Testis (tissue), 3 donors: ENCODE measurements around the gene EDAR. TPM values are rescaled to one million over a fixed set of nuclear protein-coding genes. Genes with fewer than 3 reads are reported as not detected.

Experiments
- DNase-seq: peaks from one replicate; pipeline ENCODE4 v3.0.0-alpha.2; 2019
- H3K27ac ChIP-seq, 2 donors: fragments of 200-600 bp; sonication (generic); one replicate each; pipeline ENCODE4 v1.5.1; 2019
- H3K27me3 ChIP-seq: fragments of 200-600 bp; sonication (generic); one replicate; pipeline ENCODE4 v1.5.1; 2019
- H3K36me3 ChIP-seq: fragments of 200-600 bp; sonication (generic); one replicate; pipeline ENCODE4 v1.5.1; 2017; ENCODE audit warnings: low read depth; ENCODE audit errors: missing control alignments
- H3K4me1 ChIP-seq: fragments of 200-600 bp; sonication (generic); one replicate; pipeline ENCODE4 v1.5.1; 2019
- H3K4me3 ChIP-seq, 2 donors: fragments of 200-600 bp; sonication (generic); one replicate each; pipeline ENCODE4 v1.5.1; 2017 to 2019
- H3K9me3 ChIP-seq: fragments of 200-600 bp; sonication (generic); one replicate; pipeline ENCODE4 v1.5.1; 2017
- POLR2A ChIP-seq: fragments of 450-650 bp; IDR thresholded peaks from one replicate; pipeline ENCODE4 v1.6.1; 2017; ENCODE audit warnings: antibody characterized with exemption, mild to moderate bottlenecking, moderate library complexity
- WGBS, 2 donors: methylation state at CpG; one replicate each; pipeline ENCODE4 v1.1.5; 2018; 5-methylcytosine and 5-hydroxymethylcytosine counted together
- intact Hi-C: fragments of 100-400 bp; cut with DNase I; formaldehyde crosslinking; loops from one replicate; pipeline ENCODE4 v1.15.1; 2023; ENCODE audit warnings: low total_unique reads
- polyA plus RNA-seq: library from polyadenylated mRNA; stranded (reverse); fragments of 350-450 nt; fragmentation: Illumina TruSeq; extraction: RNeasy Lipid Tissue Mini Kit (QIAGEN cat#74804); gene quantifications from one replicate; pipeline ENCODE4 v1.2.3, GENCODE V29; 2014; ENCODE audit warnings: low read depth, low replicate concordance; ENCODE audit not compliant: insufficient read depth
- total RNA-seq, 2 donors: library from RNA; depleted of rRNA; stranded (reverse); fragments of >200 nt; gene quantifications; one replicate each; pipeline ENCODE4 v1.2.3, GENCODE V29; 2016
- TF ChIP-seq, protein P1 (sequence below), 3 experiments: fragments of 450-650 bp in 2 of 3; fragments of 200-600 bp in 1 of 3; sonication (generic) in 1 of 3; IDR thresholded peaks; one replicate each; pipeline ENCODE4 v1.5.1; 2016 to 2019; ENCODE audit warnings: antibody characterized with exemption in 3 of 3, mild to moderate bottlenecking in 2 of 3, moderate library complexity in 1 of 3

EDAR gene
- total and polyA plus RNA-seq, 3 donors from 2014 or later = 0.30 to 0.74 (median 0.39) TPM

DNA sequence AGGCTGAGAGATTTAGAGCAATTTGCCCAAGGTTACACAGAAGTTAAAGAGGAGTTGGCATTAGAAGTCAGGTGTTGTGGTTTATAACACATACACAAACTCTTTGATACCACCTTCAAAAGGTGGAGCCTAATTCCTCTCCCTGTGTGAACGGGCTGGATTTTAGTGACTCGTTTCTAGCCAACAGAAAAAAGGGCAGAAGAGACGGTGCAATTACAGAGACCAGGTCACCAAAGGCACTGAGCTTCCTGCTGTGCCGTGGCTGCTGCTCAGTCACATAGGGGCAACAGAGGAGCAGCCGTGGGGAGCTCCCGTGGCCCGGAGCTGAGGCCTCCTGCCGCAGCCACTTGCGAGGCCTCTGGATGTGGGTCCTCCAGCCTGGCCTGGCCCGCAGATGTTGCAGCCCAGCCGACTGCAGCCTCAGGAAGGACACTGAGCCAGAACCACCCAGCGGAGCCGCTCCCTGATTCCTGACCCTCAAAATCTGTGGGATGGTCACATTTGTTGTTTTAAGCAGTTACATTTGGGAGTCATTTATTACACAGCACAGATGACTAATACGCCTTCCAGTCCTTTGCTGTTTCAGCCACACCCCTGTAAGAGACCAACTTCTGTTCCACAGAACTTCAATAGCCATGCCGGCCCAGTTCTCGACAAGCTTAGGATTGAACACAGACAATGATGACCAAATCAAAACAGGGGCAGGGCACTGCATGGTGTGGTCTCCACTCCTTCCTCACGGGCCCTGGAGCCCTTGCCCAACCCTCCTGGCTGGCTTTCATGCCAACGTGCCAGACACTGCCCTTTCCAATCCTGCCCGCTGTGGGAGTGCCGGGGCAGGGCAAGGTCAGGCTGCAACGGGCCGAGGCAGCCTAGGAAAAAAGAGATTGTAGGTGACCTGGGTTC, 17.1 kb downstream of the EDAR start:
- DNase-seq = no peak
- H3K9me3 ChIP-seq = no peaks in the 10 kb centered on the region
- no peak overlapping the region for H3K4me3 ChIP-seq
- no peaks in the 10 kb centered on the region for H3K4me1 ChIP-seq
- no peaks in the 10 kb centered on the region for H3K27me3 ChIP-seq
- intact Hi-C loops = no loop called here
- 71 to 90% methylated on average over 16 to 22 of the region's 22 CpGs for WGBS, 2 donors
- no peak overlapping the region for H3K27ac ChIP-seq
- H3K36me3 ChIP-seq = no peaks in the 10 kb centered on the region
- no peak for TF ChIP-seq POLR2A
- TF ChIP-seq, protein P1, sequence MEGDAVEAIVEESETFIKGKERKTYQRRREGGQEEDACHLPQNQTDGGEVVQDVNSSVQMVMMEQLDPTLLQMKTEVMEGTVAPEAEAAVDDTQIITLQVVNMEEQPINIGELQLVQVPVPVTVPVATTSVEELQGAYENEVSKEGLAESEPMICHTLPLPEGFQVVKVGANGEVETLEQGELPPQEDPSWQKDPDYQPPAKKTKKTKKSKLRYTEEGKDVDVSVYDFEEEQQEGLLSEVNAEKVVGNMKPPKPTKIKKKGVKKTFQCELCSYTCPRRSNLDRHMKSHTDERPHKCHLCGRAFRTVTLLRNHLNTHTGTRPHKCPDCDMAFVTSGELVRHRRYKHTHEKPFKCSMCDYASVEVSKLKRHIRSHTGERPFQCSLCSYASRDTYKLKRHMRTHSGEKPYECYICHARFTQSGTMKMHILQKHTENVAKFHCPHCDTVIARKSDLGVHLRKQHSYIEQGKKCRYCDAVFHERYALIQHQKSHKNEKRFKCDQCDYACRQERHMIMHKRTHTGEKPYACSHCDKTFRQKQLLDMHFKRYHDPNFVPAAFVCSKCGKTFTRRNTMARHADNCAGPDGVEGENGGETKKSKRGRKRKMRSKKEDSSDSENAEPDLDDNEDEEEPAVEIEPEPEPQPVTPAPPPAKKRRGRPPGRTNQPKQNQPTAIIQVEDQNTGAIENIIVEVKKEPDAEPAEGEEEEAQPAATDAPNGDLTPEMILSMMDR (IDR thresholded peaks at IDR 0.05) = no peak

DNA sequence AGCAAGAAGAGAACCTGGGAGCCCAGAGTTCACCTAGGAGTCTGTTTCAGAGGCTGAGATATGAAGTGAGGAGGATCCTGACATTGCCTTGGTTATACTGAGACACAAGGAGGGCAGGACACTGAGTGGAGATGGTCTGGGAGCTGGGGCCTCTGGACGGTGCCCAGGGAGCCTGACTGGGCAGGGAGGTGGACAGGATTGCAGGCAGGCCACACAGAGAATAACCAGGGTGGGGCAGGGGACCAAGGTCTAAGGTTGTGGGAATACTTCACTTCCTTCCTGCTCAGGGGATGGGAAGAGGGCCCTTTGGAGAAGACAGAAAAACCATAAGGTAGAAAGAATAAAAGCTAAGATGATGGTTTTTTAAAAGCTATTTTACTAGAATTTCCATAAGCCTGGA, 18.7 kb downstream of the EDAR start:
- H3K9me3 ChIP-seq = no peaks in the 10 kb centered on the region
- H3K4me1 ChIP-seq = no peaks in the 10 kb centered on the region
- WGBS, 2 donors = 73 to 95% methylated on average over 1 of the region's 1 CpG
- H3K27me3 ChIP-seq = no peaks in the 10 kb centered on the region
- no peaks in the 10 kb centered on the region for H3K36me3 ChIP-seq
- H3K4me3 ChIP-seq = no peak overlapping the region
- DNase-seq = no peak
- TF ChIP-seq, protein P1 (IDR thresholded peaks at IDR 0.05) = no peak
- TF ChIP-seq POLR2A = no peak
- intact Hi-C loops = no loop called here
- H3K27ac ChIP-seq = no peak overlapping the region

DNA sequence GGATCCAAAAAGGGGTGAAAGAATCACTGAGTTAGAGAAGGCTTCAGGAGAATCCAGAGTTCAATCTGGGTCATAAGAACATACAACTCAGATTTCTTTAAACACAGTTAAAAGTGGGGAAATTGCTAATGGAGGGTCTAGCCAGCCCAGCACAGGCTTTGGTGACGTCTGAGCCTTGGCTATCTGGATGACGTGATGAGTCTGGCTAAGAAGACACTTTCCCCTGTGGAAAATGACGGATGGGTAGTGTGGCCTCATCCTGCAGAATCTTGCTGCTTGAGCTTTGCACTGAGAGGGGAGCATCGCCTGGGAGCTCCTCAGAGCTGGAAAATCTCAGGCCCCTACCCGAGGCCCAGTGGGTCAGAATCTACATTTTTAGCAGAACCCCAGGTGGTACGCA, 19.2 kb downstream of the EDAR start:
- Histone ChIP-seq H3K9me3 (no peaks in the 10 kb centered on the region), H3K36me3 (no peaks in the 10 kb centered on the region), H3K27me3 (no peaks in the 10 kb centered on the region), H3K4me1 (no peaks in the 10 kb centered on the region), H3K4me3 (no peak overlapping the region), H3K27ac (no peak overlapping the region)
- no peak for DNase-seq
- intact Hi-C loops = no loop called here
- WGBS, 2 donors = 85 to 92% methylated on average over 6 of the region's 6 CpGs
- TF ChIP-seq POLR2A = no peak
- TF ChIP-seq, protein P1 (IDR thresholded peaks at IDR 0.05) = no peak

DNA sequence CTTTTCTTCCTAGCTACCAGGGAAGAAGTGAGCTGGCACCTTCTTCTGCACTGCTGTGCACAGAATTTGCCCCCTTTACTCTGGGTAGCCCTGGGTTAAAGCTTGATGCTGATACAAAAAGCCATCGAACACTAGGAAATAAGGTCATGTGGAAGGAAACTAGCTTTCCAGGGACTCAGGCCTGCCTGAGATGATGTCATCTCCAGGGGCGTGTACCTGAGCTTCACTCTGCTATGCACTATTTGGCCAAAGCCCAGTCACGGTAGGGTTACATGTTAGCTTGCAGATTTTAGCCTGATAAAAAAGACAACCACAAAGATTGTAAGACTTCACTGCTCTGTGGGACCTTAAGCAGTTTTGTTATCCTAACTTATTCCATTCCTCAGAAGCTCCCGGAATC, 20.4 kb downstream of the EDAR start:
- intact Hi-C loops = no loop called here
- no peak overlapping the region for H3K27ac ChIP-seq
- no peak overlapping the region for H3K4me3 ChIP-seq
- no peak for DNase-seq
- WGBS, 2 donors = 71 to 85% methylated on average over 4 of the region's 4 CpGs
- H3K9me3 ChIP-seq = no peaks in the 10 kb centered on the region
- H3K27me3 ChIP-seq = no peaks in the 10 kb centered on the region
- no peaks in the 10 kb centered on the region for H3K4me1 ChIP-seq
- no peaks in the 10 kb centered on the region for H3K36me3 ChIP-seq
- no peak for TF ChIP-seq POLR2A
- TF ChIP-seq, protein P1 (IDR thresholded peaks at IDR 0.05) = no peak

DNA sequence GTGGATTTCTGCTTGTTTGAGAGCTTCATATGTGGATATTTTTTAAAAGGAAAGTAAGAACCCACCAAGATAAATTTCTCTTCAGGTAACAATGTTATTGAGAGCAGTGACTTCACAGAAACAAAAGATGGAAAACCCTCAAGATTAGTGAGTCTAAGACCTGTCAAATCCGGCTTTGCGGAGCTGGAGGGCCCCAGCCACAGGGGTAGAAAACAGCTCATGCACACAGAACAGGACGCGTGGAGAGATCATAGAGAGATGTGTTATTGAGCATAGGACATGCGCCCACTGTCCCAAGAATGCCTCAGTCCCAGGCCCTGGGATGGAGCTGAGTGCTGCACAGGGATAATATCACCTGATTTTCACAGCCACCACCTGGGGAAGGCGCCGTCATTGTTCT, 21.3 kb downstream of the EDAR start:
- Histone ChIP-seq H3K9me3 (no peaks in the 10 kb centered on the region), H3K4me3 (no peak overlapping the region), H3K36me3 (no peaks in the 10 kb centered on the region), H3K27me3 (no peaks in the 10 kb centered on the region), H3K27ac (no peak overlapping the region), H3K4me1 (no peaks in the 10 kb centered on the region)
- intact Hi-C loops = no loop called here
- TF ChIP-seq, protein P1 (IDR thresholded peaks at IDR 0.05) = no peak
- no peak for TF ChIP-seq POLR2A
- WGBS, 2 donors = 79% methylated on average over 7 of the region's 7 CpGs
- DNase-seq = no peak
